BE2C (cell line): ENCODE measurements around the gene RNF213.

ENCODE experiments used
- DNase-seq: peaks from one replicate; pipeline ENCODE4 v3.0.0-alpha.2; 2020
- H3K27me3 ChIP-seq: fragments of 250-450 bp; sonication (Bioruptor Pico); 2 replicates; pipeline ENCODE4 v1.5.1; 2020; ENCODE audit warnings: mild to moderate bottlenecking
- H3K36me3 ChIP-seq: fragments of 250-450 bp; sonication (Bioruptor Pico); 2 replicates; pipeline ENCODE4 v1.5.1; 2020; ENCODE audit warnings: mild to moderate bottlenecking
- H3K4me1 ChIP-seq: fragments of 250-450 bp; sonication (Bioruptor Pico); 2 replicates; pipeline ENCODE4 v1.5.1; 2020
- H3K4me3 ChIP-seq: 2 replicates; pipeline ENCODE4 v1.5.1; 2011; ENCODE audit warnings: low read depth, low read length
- H3K9me3 ChIP-seq: fragments of 250-450 bp; sonication (Bioruptor Pico); 2 replicates; pipeline ENCODE4 v1.5.1; 2020
- CTCF ChIP-seq: IDR thresholded peaks from 2 replicates; pipeline ENCODE4 v1.5.1; 2012; ENCODE audit warnings: mild to moderate bottlenecking, low read depth, low read length

RNF213 gene

DNA sequence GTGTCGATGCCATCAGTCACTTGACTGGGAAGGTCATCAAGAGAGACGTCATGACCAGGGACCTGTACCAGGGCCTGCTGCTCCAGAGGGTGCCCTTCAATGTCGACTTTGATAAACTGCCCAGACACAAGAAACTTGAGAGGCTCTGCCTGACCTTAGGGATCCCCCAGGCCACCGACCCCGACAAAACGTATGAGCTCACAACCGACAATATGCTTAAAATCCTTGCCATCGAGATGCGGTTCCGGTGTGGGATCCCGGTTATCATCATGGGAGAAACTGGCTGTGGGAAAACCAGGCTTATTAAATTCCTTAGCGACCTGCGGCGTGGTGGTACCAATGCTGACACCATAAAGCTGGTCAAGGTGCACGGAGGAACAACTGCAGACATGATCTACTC, 84.7 kb downstream of the RNF213 start:
- H3K4me1 ChIP-seq, result no peaks in the 10 kb centered on the region
- peaks cover 27% of the 10 kb centered on the region for H3K36me3 ChIP-seq
- no peak for DNase-seq
- H3K9me3 ChIP-seq, result no peaks in the 10 kb centered on the region
- H3K27me3 ChIP-seq, result no peaks in the 10 kb centered on the region
- TF ChIP-seq CTCF, result no peak
- H3K4me3 ChIP-seq, result no peak overlapping the region

GRCh38 chr17:80345841-80346497, 85.3 kb downstream of the RNF213 start:
- TF ChIP-seq CTCF, result no peak
- Histone ChIP-seq H3K27me3 (no peaks in the 10 kb centered on the region), H3K4me1 (no peaks in the 10 kb centered on the region), H3K4me3 (no peak overlapping the region), H3K36me3 (peaks cover 27% of the 10 kb centered on the region), H3K9me3 (no peaks in the 10 kb centered on the region)
- no peak for DNase-seq

DNA sequence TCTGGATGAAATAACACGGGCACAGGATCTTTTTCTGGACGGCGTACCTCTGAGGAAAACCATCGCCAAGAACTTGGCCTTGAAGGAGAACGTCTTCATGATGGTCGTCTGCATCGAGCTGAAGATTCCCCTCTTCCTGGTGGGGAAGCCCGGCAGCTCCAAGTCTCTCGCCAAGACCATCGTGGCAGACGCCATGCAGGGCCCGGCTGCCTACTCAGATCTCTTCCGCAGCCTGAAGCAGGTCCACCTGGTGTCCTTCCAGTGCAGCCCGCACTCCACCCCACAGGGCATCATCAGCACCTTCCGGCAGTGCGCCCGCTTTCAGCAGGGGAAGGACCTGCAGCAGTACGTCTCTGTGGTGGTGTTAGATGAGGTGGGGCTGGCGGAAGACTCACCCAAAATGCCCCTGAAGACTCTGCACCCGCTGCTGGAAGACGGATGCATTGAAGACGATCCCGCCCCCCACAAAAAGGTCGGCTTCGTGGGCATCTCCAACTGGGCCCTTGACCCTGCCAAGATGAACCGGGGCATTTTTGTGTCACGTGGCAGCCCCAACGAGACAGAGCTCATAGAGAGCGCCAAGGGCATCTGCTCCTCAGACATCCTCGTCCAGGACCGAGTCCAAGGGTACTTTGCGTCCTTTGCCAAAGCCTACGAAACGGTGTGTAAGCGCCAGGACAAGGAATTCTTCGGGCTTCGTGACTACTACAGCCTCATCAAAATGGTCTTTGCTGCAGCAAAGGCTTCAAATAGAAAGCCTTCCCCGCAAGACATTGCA, 86.0 kb downstream of the RNF213 start:
- no peak for DNase-seq
- peaks cover 27% of the 10 kb centered on the region for H3K36me3 ChIP-seq
- H3K27me3 ChIP-seq, result no peaks in the 10 kb centered on the region
- no peaks in the 10 kb centered on the region for H3K9me3 ChIP-seq
- no peak for TF ChIP-seq CTCF
- H3K4me3 ChIP-seq, result no peak overlapping the region
- H3K4me1 ChIP-seq, result no peaks in the 10 kb centered on the region

DNA sequence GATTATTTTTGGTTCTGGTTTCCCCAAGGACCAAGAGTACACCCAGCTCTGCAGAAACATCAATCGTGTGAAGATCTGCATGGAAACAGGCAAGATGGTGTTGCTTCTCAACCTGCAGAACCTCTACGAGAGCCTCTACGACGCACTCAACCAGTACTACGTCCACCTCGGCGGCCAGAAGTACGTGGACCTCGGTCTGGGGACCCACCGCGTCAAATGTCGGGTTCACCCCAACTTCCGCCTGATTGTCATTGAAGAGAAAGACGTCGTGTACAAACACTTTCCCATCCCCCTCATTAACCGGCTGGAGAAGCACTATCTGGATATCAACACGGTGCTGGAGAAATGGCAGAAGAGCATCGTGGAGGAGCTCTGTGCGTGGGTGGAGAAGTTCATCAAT, 86.9 kb downstream of the RNF213 start:
- Histone ChIP-seq H3K4me1 (no peaks in the 10 kb centered on the region), H3K27me3 (no peaks in the 10 kb centered on the region), H3K9me3 (no peaks in the 10 kb centered on the region), H3K36me3 (peaks cover 35% of the 10 kb centered on the region), H3K4me3 (no peak overlapping the region)
- no peak for TF ChIP-seq CTCF
- DNase-seq, result no peak

GRCh38 chr17:80347948-80348351, 87.3 kb downstream of the RNF213 start:
- H3K4me1 ChIP-seq, result no peaks in the 10 kb centered on the region
- H3K27me3 ChIP-seq, result no peaks in the 10 kb centered on the region
- TF ChIP-seq CTCF, result no peak
- no peaks in the 10 kb centered on the region for H3K9me3 ChIP-seq
- H3K4me3 ChIP-seq, result no peak overlapping the region
- H3K36me3 ChIP-seq, result peaks cover 36% of the 10 kb centered on the region
- DNase-seq, result no peak

DNA sequence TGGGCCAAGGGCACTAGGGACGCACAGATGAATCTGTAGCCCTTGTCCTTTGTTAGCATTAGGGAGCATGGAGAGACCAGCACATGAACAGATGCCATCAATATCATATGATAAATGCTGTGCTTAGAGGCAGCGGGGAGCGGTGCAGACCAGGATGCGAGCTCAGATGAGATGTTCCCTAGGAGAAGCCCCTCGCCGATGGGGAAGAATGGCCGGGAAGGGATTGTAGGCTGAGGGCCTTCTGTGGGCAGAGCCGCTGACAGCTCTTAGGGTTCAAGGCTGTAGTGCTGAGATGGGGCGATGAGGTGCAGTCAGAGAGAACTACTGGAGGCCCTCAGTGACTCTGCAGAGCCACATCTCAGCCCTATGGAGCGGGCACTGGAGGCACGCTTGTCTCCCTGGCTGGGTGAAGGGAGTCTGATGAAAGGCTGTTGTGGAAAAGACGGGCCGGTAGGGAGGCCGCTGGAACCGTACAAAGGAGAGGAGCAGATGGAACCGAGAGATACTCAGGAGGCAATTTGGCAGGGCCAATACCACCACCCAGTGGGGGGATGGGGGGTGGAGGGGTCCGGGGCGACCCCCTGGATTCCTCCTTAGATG, 88.0 kb downstream of the RNF213 start:
- TF ChIP-seq CTCF, result no peak
- Histone ChIP-seq H3K27me3 (no peaks in the 10 kb centered on the region), H3K4me3 (no peak overlapping the region), H3K9me3 (no peaks in the 10 kb centered on the region), H3K36me3 (peaks cover 30% of the 10 kb centered on the region), H3K4me1 (no peaks in the 10 kb centered on the region)
- no peak for DNase-seq
